ENCODE data around the gene FER1L5.

Gene FER1L5

DNA sequence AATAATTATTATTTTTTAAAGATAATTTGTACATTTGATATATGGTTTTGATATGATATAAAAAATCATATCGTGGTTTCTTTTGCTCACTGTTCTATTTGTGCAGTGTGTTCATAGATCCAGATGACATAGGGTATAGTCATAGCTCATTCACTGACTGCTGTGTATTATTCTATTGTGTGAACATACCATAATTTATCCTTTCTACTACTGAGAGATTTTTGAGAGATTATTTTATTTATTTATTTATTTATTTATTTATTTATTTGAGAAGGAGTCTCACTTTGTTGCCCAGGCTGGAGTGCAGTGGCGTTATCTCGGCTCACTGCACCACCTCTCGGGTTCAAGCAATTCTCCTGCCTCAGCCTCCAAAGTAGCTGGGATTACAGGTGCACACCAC is 39.0 kb downstream of the FER1L5 start:
- no peak for DNase-seq (ENCODE audit: low spot score)

DNA sequence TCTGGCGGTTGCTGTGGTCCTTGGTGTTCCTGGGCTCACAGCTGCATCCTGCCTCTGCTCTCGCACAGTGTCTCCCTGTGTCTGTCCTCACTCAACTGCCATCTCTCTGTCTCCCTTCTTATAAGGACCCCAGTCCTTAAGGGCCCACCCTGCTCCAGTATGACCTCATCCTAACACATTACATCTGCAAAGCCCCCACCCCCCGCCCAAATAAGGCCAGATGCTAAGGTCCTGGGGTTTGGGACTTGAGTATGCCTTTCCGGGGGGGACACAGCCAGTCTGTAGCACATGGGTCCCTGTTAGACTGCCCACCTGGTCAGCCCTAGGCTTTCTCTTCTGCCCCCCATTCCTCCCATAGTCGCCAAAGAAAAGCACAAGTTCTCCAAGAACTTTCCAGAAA is 40.7 kb downstream of the FER1L5 start:
- DNase-seq (ENCODE audit: low spot score), result no peak

DNA sequence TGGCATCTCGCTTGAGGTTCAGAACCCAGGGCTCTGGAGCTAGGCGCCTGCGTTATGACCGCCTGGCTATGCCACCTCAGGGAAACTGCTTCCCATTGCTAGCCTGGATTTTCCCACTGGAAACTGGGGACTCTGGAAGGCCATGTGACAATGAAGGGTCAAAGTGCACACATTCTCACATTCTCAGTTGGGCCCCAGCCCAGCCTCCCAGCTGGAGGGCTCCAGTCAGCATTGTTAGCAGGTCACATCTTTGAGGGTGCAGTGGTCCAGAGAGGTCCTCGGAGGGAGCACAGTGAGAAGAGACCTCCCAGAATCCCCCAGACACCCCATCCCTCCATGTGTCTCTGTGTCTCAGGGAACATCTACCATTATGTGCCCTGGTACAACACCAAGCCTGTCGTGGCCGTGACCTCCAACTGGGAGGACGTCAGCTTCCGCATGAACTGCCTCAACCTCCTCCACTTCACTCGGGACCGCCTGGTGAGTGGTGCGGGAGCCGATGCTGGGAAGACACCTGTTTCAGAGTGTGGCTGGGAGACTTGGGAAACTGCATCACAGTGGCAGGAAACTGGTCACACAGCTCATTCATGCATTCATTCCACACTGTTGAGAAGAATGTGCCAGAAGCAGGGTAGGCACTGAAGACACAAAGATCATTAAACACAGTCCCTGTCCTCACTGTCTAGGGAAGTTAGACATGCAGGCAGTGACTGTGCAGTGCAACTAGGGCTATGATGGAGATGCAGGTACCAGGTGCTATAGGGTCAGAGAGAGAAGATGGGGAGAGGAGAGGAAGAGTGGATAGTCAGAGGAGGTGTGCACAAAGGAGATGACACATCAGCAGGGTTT is 41.6 kb downstream of the FER1L5 start:
- no peak for DNase-seq (ENCODE audit: low spot score)

DNA sequence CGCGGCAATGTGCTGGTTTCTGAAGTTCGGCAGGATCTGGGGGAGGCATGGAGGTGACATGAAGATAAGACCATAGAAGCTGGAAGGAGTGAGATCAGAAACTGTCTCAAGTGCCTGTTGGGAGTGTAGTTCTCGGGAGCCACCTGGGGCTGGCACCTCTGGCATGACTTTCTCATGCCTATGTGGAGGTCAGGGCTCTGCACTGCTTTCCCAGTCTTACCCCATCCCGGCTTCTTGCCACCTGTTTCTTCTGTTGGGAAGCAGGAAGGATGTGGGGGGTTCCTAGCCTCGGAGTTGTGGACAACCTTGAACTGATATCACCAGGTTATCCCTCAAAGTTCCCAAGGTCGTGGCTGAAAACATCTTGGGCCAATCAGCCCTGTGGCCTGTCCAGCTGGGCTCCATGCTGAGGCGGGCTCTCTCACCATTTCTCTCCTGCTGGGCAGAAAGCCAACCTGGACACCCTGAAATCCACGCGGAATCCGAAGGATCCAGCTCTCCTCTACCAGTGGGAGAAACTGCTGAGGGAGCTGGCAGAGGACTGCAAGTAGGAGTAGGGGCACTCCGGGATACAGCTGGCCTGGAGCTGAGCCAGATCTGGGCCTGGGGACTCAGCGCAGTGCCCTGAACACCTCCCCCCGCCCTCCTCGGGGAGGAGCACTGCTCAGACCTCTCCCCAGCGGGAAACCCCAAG is 42.5 kb downstream of the FER1L5 start:
- DNase-seq (ENCODE audit: low spot score), result no peak

DNA sequence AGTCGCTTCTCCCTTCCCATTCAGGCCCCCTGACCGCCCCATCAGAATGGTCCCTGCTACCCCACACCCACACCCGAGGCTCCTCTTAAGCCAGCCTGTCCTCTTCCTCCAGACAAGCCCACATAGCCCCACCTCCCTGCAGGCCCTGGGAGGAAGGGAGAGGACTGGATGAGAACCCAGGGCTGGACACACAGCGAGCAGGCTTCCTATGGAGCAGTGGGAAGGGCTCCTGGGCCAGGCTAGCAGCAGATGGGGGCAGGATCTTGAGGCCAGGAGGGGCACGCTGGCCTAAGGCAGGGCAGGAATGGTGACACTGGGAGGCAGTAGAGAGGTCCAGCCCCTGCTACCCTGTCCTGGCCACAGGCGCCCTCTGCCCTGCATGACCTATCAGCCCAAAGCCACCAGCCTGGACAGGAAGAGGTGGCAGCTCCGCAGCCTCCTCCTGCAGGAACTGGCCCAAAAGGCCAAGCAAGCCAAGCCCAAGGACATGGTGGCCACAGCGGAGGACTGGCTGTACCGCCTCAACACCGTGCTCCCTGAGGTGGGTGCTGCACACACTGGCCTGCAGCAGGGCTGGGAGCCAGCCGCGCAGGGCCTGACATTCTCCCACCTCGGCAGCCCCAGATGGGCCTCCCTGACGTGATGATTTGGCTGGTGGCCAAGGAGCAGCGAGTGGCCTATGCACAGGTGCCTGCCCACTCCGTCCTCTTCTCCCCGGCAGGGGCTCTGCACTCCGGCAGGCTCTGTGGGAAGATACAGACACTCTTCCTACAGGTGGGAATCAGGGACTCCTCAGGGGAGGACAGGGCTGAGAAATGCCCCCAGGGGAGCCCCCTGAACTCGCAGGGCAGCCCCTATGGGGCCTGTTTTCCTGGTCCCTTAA is 43.3 kb downstream of the FER1L5 start:
- peak; percentile 72 for DNase-seq (ENCODE audit: low spot score)

DNA sequence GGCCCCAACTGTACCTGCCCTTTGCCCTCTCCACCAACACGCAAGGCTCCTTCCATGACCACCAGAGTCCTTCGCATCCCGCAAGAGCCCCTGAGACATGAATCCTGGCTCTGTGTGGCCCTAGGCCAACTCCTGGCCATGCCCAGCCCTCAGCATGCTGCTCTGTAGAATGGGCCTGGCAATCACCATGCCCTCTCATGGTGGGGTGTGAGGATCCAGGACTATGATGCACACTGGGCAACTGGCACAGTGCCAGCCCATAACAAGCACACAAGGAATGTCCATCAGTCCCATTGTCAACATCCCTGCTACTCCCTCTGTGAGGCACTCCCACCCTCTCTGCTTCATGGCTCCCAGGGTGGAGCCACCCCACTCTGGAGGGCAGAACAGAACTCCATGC is 44.7 kb downstream of the FER1L5 start:
- DNase-seq (ENCODE audit: low spot score), result no peak

DNA sequence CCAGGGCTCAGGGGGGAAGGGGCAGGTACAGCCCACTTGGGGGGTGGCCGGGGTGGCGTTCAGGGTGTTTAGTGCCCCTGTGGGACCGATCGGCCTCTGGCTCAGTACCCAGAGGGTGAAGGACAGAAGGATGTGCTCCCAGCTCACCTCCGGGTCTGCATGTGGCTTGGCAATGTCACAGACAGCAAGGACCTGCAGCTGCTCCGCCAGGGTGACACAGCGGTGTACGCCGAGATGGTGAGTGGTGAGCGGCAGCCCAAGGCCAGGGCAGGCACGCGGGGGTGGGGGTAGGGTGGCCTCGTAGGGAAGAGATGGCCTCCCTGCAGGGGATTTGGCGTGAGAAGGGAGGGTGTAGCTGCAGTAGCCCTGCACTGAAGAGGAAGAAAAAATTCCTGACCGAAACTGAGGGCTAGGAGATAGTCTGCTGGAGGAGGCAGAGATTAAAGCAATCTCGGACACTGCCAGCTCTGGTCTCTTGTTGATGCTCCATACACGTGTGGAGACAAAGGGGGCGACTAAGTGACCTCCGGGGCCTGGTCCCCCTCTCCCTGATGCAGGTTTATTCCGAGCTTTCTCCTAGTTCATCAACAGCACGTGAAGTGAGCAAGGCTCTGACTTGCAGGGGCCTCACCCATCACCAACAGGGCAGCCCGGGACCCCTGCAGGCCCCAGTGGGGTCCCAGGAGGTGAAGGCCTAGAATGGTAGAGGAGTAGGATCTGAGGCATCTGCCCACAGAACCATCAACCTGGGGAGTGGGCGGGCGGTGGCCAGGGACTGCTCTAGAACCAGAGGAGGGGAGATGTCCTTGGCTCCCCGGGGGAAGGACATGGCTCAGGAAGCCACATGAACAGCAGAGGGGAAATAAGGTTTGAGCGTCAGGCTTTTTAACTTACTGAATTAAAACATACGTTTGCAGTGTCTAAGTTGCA is 45.4 kb downstream of the FER1L5 start:
- DNase-seq (ENCODE audit: low spot score), result no peak

DNA sequence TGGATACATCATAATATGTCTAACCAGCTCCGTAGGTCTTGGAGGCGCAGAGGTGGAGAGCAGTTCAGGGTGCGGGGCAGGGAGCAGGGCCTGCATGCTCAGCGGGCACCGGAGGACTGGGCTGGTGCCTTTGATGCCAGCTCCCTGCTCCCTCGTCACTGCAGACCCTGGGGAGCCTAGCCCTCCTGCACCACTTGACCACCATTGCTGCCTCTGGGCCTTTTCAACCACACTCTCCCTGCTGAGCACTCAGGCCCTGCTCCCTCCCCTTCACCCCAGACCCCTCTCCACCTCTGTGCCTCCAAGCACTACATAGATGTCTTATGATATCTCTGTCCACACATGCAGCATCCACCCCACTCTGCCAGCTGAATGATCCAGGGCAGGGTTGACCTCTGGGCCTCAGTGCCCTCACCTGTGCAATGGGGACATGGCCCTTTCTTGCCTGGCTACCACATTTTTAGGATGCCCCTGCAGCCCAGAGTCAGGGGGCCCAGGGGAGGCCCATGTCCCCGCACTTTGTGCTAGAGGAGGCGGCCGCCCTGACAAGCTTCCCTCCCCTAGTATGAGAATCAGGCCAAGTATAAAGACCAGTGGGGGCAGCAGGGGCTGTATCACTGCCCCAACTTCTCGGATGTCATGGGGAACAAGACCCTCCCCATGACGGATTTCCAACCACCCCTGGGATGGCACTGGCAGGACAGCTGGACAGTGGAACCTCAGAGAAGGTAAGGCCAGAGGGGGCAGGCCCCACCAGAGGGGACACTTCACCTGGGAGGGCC is 46.3 kb downstream of the FER1L5 start:
- no peak for DNase-seq (ENCODE audit: low spot score)

DNA sequence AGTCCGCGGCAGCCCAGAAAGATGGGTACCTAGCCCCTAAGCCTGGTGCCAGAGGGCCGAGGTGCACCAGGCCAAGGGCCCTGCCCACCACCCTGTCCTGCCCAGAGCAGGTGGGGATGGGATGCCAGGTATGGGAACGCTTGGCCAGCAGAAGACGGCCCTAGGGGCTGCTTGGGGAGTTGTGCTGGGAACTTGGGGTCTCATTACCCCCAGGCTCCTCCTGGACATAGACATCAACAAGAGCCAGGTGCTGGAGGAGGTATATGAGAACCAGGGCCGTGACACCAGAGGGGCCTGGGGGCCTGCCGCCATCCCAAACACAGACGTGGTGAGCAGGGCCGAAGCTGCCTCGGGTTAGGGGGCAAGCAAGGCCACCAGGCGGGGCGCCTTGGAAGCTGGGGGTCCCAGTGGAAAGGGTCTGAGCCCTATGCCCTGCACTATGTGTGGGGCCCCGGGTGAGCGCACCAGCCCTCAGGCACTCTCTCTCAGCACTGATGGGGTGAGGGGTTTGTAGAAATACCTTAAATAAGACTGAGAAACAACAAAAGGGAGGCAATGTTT is 46.9 kb downstream of the FER1L5 start:
- DNase-seq (ENCODE audit: low spot score), result no peak

DNA sequence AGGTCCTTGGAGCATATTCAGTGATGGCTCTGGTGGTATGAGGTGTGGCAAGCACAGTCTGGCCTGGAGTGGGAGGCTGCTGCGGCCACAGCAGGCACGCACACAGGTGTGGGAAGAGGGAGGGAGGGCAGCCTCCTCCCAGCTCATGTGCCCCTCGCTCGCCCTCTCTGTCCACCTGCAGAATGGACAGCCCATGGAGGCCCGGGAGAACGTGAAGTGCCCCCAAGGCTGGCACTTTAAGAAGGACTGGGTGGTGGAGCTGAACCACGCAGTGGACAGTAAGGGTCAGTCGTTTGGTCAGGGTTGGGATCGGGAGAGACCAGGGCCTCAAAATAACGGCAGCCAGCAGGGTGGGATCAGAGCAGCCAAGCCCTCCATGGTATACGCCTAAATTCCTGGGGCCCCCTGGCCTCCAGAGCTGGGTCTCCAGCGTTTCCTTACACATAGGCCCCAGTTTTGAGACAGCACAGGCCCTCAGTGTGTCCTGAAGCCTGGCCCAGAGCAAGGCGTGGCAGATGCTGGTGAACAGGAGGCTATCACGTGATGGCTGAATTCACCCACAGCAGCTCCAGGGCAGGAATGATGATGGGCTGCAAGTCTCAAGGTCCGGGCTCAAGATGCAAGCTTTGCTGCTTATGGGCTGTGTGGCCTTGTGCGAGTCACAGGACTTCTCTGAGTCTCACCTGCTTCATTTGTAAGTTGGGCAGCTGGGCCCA is 47.9 kb downstream of the FER1L5 start:
- DNase-seq (ENCODE audit: low spot score), result no peak

DNA sequence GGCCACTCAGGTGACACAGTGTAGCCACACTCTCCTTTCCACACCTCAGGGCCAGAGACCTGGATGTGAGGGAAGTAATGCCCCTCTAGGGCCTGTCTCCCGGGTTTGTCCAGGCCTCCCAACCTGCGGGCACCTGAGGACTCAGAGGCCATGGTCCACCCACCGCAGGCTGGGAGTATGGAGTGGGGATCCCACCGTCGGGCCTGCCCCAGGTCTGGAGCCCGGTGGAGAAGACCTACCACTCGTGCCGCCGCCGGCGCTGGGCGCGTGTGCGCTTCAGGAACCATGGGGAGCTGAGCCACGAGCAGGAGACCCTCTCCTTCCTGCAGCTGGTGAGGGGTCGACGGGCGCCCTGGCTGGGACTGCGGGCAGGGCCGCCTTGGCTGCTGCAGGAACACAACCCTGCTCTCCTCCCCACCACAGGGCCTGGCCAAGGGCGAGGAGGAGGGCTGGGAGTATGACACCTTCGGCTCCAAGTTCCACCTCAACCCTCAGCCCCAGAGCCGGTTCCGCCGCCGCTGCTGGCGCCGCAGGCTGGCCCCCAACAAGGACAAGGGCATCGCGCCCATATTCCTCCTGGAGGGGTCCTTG is 48.6 kb downstream of the FER1L5 start:
- no peak for DNase-seq (ENCODE audit: low spot score)

DNA sequence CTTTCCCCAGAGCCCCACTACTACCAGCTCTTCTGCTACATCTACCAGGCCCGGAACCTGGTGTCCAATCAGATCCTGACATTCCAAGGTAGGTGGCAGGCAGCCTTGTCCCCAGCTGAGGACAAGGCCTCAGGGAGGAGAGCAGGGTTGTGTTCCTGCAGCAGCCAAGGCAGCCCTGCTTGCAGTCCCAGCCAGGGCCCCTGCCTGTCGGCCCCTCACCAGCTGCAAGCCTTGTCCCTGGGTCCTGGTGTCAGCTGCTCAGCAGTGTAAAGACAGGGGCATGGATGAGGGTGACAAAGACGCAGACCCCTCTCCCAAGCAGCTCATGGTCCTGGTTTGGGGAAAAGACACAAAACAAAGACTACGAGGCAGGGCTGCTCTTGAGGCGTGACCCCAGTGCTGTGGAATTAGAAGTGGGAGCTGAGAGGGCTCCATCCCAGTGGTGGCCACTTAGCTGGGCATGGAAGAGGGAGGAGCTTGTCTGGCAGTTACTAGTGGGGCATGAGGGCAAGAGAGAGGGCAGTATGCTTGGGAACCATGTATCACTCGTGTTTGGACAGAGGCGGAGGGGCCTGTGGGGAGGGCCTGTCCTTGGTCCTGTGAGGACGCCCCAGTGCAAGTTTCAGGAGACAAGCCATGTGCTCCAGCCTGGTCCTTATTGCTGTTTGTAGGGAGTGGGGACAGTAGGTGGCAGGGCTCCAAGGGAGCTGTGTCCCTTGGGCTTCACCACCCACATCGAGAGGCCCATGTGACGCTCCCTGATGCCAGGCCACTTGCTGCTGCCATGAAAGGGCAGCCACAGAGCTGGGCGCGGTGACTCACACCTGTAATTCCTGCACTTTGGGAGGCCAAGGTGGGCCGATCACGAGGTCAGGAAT is 49.8 kb downstream of the FER1L5 start:
- no peak for DNase-seq (ENCODE audit: low spot score)

DNA sequence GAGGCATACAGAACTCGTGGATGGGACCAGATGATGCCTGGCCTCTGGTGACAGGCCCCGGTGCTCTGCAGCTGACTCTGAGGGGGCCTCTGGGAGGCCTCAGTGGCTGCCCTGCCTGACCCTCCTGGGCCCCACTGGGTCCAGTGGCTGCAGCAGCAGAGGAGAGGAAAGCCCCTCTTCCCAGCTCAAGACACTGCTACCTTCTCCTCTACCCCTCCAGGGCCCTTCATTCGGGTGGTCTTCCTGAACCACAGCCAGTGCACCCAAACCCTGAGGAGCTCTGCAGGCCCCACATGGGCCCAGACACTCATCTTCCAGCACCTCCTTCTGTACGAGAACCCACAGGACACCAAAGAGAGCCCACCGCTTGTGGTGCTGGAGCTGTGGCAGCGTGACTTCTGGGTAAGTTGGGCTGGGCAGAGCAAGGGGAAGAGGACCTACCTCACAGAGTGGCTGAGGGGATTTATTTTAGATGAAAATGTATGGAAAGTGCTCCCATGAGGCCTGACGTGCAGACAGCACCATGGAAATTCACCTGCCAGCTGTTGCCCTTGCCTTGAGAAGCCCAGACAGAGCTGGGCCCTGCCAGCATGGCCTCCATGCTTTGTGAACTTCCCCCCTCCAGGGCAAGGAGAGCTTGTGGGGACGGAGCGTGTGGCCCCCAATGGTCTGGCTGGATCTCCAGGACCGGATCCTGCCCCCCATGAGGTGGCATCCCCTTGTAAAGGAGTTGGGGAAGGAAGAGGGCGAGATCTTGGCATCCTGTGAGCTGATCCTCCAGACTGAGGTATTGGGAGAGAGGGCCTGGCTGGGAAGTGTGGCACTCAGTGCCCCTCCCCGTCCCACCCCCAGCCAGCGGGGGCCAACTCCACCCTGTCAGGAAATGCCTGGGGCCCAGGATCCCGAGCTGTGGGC is 51.0 kb downstream of the FER1L5 start:
- DNase-seq (ENCODE audit: low spot score), result no peak

DNA sequence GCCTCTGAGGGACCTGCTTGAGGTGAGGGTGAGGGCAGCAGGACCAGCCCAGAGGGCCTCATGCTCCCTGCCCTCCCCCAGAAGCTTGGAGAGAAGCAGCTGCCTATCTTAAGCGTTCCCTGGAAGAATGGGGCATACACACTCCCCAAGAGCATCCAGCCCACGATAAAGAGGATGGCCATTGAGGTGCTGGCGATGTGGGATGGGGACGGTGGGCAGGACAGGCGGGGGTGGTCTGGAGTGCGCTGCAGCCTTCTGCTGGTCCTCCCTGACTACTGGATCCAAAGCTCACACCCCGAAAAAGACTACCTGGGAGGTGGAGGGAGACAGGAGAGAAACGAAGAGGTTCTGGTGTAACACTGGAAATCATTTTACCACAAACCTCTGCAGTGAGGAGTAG is 51.7 kb downstream of the FER1L5 start:
- DNase-seq (ENCODE audit: low spot score), result no peak

DNA sequence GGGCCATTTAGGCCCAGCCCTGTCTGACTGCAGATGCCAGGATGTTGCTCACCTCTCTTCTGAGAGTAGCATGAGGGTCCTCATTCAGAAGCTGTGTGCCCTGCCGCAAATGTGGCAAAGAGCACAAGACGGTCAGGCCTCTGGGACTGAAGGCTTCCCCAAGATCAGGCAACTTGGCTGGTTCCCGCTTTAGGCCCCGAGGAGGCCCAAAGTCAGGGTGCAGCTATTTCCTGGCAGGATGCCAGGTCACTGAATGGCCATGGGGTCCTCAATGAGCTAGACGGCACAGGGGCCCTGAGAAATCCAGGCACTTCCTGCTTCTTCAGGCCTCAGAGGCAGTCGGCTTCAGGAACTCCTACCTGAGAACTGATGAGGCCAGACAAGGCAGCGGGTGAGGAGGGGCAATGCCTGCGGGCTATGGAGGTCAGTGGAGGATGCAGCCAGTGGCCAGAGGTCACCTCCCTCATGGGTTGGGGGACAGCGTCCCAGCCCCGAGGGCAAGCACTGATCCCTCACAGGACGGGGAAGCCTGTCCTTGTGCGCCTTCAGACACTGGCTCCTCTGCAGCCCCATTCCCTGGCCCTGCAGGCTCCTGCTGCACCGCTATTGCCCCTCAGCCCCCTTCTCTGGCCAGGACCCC is 52.4 kb downstream of the FER1L5 start:
- DNase-seq (ENCODE audit: low spot score), result no peak

DNA sequence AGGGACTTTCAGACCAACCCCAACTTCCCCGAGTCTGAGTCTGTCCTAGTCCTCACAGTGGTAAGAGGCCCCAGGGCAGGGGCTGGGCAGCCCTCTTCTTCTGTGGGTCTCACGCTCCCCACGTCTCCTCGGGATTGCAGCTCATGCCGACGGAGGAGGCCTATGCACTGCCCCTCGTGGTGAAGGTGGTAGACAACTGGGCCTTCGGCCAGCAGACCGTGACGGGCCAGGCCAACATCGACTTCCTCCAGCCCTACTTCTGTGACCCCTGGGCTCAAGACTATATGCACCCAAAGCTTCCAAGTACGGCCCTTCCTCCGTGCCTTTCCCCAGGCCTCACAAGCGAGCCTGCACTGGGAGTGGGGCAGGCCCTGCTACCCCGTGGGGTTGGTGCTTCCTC is 53.0 kb downstream of the FER1L5 start:
- no peak for DNase-seq (ENCODE audit: low spot score)

DNA sequence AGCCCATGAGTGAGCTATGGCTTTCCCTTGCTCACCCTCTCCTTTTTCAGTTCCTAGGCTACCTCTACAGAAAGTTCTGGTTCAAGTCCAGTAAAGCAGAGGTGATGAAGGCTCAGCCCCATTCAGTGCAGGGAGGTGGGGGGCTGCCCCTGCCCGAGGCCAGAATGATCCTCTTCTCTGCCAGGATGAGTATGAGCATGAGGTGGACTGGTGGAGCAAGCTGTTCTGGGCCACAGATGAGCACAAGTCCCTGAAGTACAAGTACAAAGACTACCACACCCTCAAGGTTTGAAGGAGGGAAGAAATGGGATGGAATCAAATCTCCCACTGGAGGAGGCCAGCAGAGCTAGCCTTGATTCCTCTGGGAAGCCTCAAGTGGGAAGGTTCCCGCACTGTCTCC is 54.9 kb downstream of the FER1L5 start:
- no peak for DNase-seq (ENCODE audit: low spot score)

Data from ecto neural progenitor cell (in vitro differentiated cells).